PC-9 (cell line): ENCODE data around the gene SF3A2. TPM values are rescaled to one million over a fixed set of nuclear protein-coding genes. Genes with fewer than 3 reads are reported as not detected.

Source experiments
- BruUV-seq: library from RNA; stranded (reverse); fragments of 400-500 nt; replicated peaks from 2 replicates; lab custom pipeline; 2021; lab: Mats Ljungman, UMichigan
- CTCF ChIA-PET: fragments of 300-600 bp; sonication (Branson Sonifier 250); formaldehyde crosslinking; loops from one replicate; lab custom pipeline; 2022; ENCODE audit warnings: antibody characterized with exemption; lab: Charles Lee
- POLR2A ChIA-PET: fragments of 300-600 bp; sonication (Branson Sonifier 250); formaldehyde crosslinking; loops from one replicate; lab custom pipeline; 2022; ENCODE audit warnings: antibody characterized with exemption; ENCODE audit not compliant: unreplicated experiment; lab: Charles Lee
- DNase-seq, 2 experiments: peaks; one replicate each; pipeline versions ENCODE4 v3.0.0 to v3.0.0-alpha.2; 2015 to 2022; ENCODE audit warnings: mixed read lengths in 1 of 2
- H2AFZ ChIP-seq: fragments of 200-600 bp; sonication (generic); 2 replicates; pipeline ENCODE4 v1.8.1; 2017; ENCODE audit warnings: antibody characterized with exemption
- H3F3A ChIP-seq: fragments of 200-600 bp; sonication (generic); 2 replicates; pipeline ENCODE4 v1.8.1; 2017; ENCODE audit warnings: antibody characterized with exemption, mild to moderate bottlenecking, low read depth; ENCODE audit not compliant: insufficient read depth
- H3K27ac ChIP-seq: fragments of 200-600 bp; sonication (generic); 2 replicates; pipeline ENCODE4 v1.6.1; 2016; ENCODE audit warnings: mixed run types
- H3K27me3 ChIP-seq: fragments of 200-600 bp; sonication (generic); 2 replicates; pipeline ENCODE4 v1.6.1; 2016; ENCODE audit warnings: low read depth, mixed run types; ENCODE audit not compliant: insufficient read depth
- H3K36me3 ChIP-seq: fragments of 200-600 bp; sonication (generic); 2 replicates; pipeline ENCODE4 v1.6.1; 2016; ENCODE audit warnings: low read depth, mixed run types
- H3K4me1 ChIP-seq: fragments of 200-600 bp; sonication (generic); replicated peaks from 2 replicates; pipeline ENCODE4 v1.6.1; 2016; ENCODE audit warnings: mixed run types; ENCODE audit not compliant: insufficient read depth
- H3K4me2 ChIP-seq: fragments of 200-600 bp; sonication (generic); 2 replicates; pipeline ENCODE4 v1.6.1; 2017; ENCODE audit warnings: mixed run types
- H3K4me3 ChIP-seq: fragments of 200-600 bp; sonication (generic); 2 replicates; pipeline ENCODE4 v1.6.1; 2016; ENCODE audit warnings: mixed run types
- H3K79me2 ChIP-seq: fragments of 200-600 bp; sonication (generic); 2 replicates; pipeline ENCODE4 v1.6.1; 2017; ENCODE audit warnings: low read depth, mixed run types
- H3K9me2 ChIP-seq: fragments of 200-600 bp; sonication (generic); 2 replicates; pipeline ENCODE4 v1.8.1; 2017; ENCODE audit warnings: mild to moderate bottlenecking; ENCODE audit not compliant: insufficient read depth
- H3K9me3 ChIP-seq: fragments of 200-600 bp; sonication (generic); 2 replicates; pipeline ENCODE4 v1.8.1; 2016; ENCODE audit warnings: low read depth; ENCODE audit not compliant: insufficient read depth
- H4K20me1 ChIP-seq: fragments of 200-600 bp; sonication (generic); 2 replicates; pipeline ENCODE4 v1.8.1; 2017; ENCODE audit not compliant: insufficient read depth
- EZH2 ChIP-seq: fragments of 200-600 bp; sonication (generic); IDR thresholded peaks from 2 replicates; pipeline ENCODE4 v1.8.0; 2017; ENCODE audit warnings: antibody characterized with exemption, low read depth
- intact Hi-C: fragments of 100-400 bp; cut with micrococcal nuclease; formaldehyde crosslinking; loops from one replicate; pipeline ENCODE4 v1.10.0; 2022; ENCODE audit not compliant: unreplicated experiment
- total RNA-seq: library from RNA; stranded (reverse); gene quantifications from 2 replicates; pipeline ENCODE4 v1.2.3, GENCODE V29; 2021
- TF ChIP-seq, protein P1 (sequence below): fragments of 200-600 bp; sonication (generic); conservative IDR thresholded peaks from 2 replicates; pipeline ENCODE4 v1.6.1; 2017; ENCODE audit warnings: mixed run types, antibody characterized with exemption, mild to moderate bottlenecking, moderate library complexity

Gene SF3A2
- total RNA-seq, 1 experiment from 2014 or later = 83.0 TPM

DNA sequence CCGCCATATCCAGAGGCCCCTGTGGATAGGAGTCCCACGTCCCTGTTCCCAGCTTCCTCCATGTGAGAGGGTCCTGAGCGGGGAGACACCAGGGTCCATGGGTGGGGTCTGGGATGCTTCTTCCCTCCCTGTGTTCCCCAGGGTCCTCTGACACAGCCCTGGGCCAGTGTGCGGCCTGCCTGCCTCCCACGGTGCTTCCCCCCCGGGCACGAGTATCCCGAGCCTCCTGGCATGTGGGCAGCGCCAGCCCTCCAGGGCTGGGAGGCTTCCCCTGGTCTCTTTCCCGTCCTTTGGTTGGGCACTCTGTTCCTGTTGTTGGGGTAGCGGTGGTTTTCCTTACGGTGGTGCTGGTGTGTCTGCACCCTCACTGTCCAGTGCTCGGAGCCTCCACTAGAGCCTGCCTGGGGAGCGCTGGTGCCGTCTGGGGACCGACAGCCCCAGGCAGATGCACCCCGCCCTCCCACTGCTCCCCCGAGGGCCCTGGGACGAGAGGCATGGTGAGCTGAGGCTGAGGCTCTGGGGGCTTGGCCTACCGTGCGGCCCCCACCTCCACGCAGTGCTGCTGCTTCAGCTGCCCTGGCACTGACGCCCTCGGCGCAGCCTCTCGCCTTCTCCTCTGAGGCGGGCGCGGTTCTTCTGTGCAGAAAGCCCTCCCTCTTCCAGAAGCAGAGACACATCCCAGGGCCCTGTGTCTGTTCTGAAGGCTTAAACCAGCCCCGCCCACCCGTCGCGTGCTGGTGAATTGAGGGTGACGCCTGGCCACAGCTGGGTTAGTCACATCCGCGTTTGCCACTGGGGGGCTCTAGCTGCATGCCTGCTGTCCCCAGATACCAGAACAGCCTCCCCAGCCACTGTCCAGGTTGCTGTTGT is 28.4 kb upstream of the SF3A2 start:
- DNase-seq = no peak
- Histone ChIP-seq H2AFZ (no peak overlapping the region), H3K9me2 (no peaks in the 10 kb centered on the region), H3F3A (no peaks in the 10 kb centered on the region), H3K27ac (no peak overlapping the region), H3K4me3 (no peak overlapping the region), H3K4me2 (no peak overlapping the region), H3K27me3 (no peaks in the 10 kb centered on the region), H4K20me1 (no peaks in the 10 kb centered on the region), H3K36me3 (no peaks in the 10 kb centered on the region), H3K9me3 (no peaks in the 10 kb centered on the region), H3K79me2 (no peaks in the 10 kb centered on the region), H3K4me1 (no peaks in the 10 kb centered on the region)
- intact Hi-C loops = no loop called here
- ChIA-PET CTCF (no interaction called here), POLR2A (interaction anchor here (0.6 kb wide), 1 partner anchor 50 kb away, joined by 8 read pairs; no protein-coding TSS in a partner anchor)
- TF ChIP-seq EZH2 = no peak
- TF ChIP-seq, protein P1, sequence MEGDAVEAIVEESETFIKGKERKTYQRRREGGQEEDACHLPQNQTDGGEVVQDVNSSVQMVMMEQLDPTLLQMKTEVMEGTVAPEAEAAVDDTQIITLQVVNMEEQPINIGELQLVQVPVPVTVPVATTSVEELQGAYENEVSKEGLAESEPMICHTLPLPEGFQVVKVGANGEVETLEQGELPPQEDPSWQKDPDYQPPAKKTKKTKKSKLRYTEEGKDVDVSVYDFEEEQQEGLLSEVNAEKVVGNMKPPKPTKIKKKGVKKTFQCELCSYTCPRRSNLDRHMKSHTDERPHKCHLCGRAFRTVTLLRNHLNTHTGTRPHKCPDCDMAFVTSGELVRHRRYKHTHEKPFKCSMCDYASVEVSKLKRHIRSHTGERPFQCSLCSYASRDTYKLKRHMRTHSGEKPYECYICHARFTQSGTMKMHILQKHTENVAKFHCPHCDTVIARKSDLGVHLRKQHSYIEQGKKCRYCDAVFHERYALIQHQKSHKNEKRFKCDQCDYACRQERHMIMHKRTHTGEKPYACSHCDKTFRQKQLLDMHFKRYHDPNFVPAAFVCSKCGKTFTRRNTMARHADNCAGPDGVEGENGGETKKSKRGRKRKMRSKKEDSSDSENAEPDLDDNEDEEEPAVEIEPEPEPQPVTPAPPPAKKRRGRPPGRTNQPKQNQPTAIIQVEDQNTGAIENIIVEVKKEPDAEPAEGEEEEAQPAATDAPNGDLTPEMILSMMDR = no peak
- BruUV-seq = no TSS peak

DNA sequence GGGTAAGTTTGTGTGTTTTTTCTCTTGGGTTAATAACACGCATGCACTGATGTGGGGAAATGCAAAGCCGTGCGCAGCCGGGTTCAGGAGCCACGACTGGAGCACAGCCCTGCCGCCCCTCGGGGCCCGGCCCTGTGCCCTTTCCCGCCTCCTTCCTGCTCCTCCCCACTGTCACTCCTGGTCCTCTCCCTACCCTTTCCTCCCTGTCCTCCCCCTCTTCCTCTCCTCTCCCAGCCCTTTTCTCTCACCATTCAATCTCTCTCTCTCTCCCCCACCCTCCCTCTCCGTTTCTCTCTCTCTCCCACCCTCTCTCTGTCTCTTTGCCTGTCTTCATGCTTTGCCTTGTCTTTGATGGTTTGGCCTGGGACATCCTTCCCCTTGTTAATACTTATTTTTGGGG is 27.6 kb upstream of the SF3A2 start:
- no peaks in the 10 kb centered on the region for H3F3A ChIP-seq
- H3K27me3 ChIP-seq = no peaks in the 10 kb centered on the region
- BruUV-seq = no TSS peak
- H3K9me2 ChIP-seq = no peaks in the 10 kb centered on the region
- TF ChIP-seq, protein P1 = no peak
- TF ChIP-seq EZH2 = no peak
- intact Hi-C loops = no loop called here
- H3K79me2 ChIP-seq = no peaks in the 10 kb centered on the region
- H3K4me2 ChIP-seq = no peak overlapping the region
- H4K20me1 ChIP-seq = no peaks in the 10 kb centered on the region
- H3K4me3 ChIP-seq = no peak overlapping the region
- no peak overlapping the region for H2AFZ ChIP-seq
- ChIA-PET POLR2A (interaction anchor here (0.6 kb wide), 1 partner anchor 51 kb away, joined by 8 read pairs; no protein-coding TSS in a partner anchor), CTCF (no interaction called here)
- no peaks in the 10 kb centered on the region for H3K9me3 ChIP-seq
- H3K27ac ChIP-seq = no peak overlapping the region
- DNase-seq = no peak
- H3K36me3 ChIP-seq = no peaks in the 10 kb centered on the region
- no peaks in the 10 kb centered on the region for H3K4me1 ChIP-seq

- Histone ChIP-seq H3K9me3 (no peaks in the 10 kb centered on the region), H3K36me3 (no peaks in the 10 kb centered on the region), H3K9me2 (no peaks in the 10 kb centered on the region), H3K79me2 (no peaks in the 10 kb centered on the region), H3K27me3 (no peaks in the 10 kb centered on the region), H3F3A (no peaks in the 10 kb centered on the region), H3K4me3 (no peak overlapping the region), H3K4me2 (no peak overlapping the region), H4K20me1 (no peaks in the 10 kb centered on the region), H2AFZ (no peak overlapping the region), H3K27ac (no peak overlapping the region), H3K4me1 (no peaks in the 10 kb centered on the region)
- DNase-seq = no peak
- ChIA-PET CTCF (no interaction called here), POLR2A (no interaction called here)
- no TSS peak for BruUV-seq
- no peak for TF ChIP-seq EZH2
- TF ChIP-seq, protein P1 = no peak
- intact Hi-C loops = no loop called here
These were observed 27.2 kb upstream of the SF3A2 start for GRCh38 chr19:2209408-2209807.
